Esophagus muscularis mucosa (tissue), 4 donors: ENCODE measurements around the gene PTPRE. TPM values are rescaled to one million over a fixed set of nuclear protein-coding genes. Genes with fewer than 3 reads are reported as not detected.

ENCODE experiments used
- DNase-seq: peaks from one replicate; pipeline ENCODE4 v3.0.0-alpha.2; 2017; ENCODE audit errors: extremely low spot score
- H3K27ac ChIP-seq, 4 donors: fragments of 200-600 bp; sonication (generic); replicated peaks in 1 of 4; 1 replicate in 3 of 4; 2 replicates in 1 of 4; pipeline ENCODE4 v1.5.1; 2016 to 2019; ENCODE audit warnings: mild to moderate bottlenecking in 1 of 4
- H3K27me3 ChIP-seq, 4 donors: fragments of 200-600 bp; sonication (generic); one replicate each; pipeline versions ENCODE4 v1.5.1 to v1.6.0; 2016 to 2019
- H3K36me3 ChIP-seq, 4 donors: fragments of 200-600 bp; sonication (generic); one replicate each; pipeline ENCODE4 v1.5.1; 2016 to 2019
- H3K4me1 ChIP-seq, 4 donors: fragments of 200-600 bp; sonication (generic); one replicate each; pipeline ENCODE4 v1.5.1; 2016 to 2019
- H3K4me3 ChIP-seq, 4 donors: fragments of 200-600 bp; sonication (generic); 1 replicate in 2 of 4; 2 replicates in 2 of 4; pipeline ENCODE4 v1.5.1; 2016 to 2019; ENCODE audit warnings: mild to moderate bottlenecking in 4 of 4, moderate library complexity in 1 of 4
- H3K9me3 ChIP-seq, 4 donors: fragments of 200-600 bp; sonication (generic); 1 replicate in 3 of 4; 2 replicates in 1 of 4; pipeline ENCODE4 v1.5.1; 2016 to 2019
- EP300 ChIP-seq: sonication (generic); formaldehyde crosslinking; IDR thresholded peaks from one replicate; pipeline ENCODE4 v1.6.1; 2017; ENCODE audit warnings: antibody characterized with exemption
- POLR2A ChIP-seq: fragments of 450-650 bp; IDR thresholded peaks from one replicate; pipeline ENCODE4 v1.6.1; 2017; ENCODE audit warnings: antibody characterized with exemption, moderate library complexity, mild to moderate bottlenecking, low read depth
- POLR2AphosphoS5 ChIP-seq, 2 donors: sonication (generic); formaldehyde crosslinking; IDR thresholded peaks; one replicate each; pipeline ENCODE4 v1.6.1; 2017; ENCODE audit warnings: antibody characterized with exemption in 2 of 2
- WGBS: methylation state at CpG from one replicate; pipeline ENCODE4 v1.1.5; 2018; 5-methylcytosine and 5-hydroxymethylcytosine counted together
- intact Hi-C: fragments of 100-400 bp; cut with DNase I; formaldehyde crosslinking; loops from one replicate; pipeline ENCODE4 v1.15.1; 2023
- total RNA-seq, 4 donors: library from RNA; depleted of rRNA; stranded (reverse); fragments of >200 nt; gene quantifications; one replicate each; pipeline versions ENCODE4 v1.1.0 to v1.2.1, GENCODE V29; 2016
- TF ChIP-seq, protein P1 (sequence below), 3 experiments: fragments of 200-600 bp in 2 of 3; fragments of 450-650 bp in 1 of 3; sonication (generic) in 2 of 3; IDR thresholded peaks; one replicate each; pipeline ENCODE4 v1.5.1; 2017 to 2019; ENCODE audit warnings: antibody characterized with exemption in 3 of 3, mild to moderate bottlenecking in 2 of 3, moderate library complexity in 1 of 3

PTPRE gene
- total RNA-seq, 4 donors from 2014 or later = 8.7 to 22.4 (median 13.3) TPM

DNA sequence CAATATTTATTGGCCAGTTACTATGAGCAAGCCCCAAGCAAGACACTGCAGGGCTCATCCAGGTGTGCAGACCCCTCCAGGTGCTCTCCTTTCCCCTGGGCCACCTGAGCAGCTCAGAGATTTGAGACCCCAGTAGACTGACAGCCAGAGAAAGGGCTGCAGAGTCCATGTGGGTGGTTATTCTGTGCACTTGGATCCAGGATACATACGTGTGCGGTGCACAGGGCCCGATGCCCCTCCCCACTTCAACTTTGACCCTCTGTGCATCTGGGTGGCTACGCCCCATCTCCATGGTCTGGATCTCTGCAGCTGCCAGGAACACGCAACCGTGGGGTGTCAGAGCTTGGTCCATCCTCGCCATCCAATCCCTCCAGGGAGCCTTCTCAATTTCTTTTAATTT, 146.5 kb downstream of the PTPRE start:
- WGBS = 96% methylated on average over 7 of the region's 7 CpGs

DNA sequence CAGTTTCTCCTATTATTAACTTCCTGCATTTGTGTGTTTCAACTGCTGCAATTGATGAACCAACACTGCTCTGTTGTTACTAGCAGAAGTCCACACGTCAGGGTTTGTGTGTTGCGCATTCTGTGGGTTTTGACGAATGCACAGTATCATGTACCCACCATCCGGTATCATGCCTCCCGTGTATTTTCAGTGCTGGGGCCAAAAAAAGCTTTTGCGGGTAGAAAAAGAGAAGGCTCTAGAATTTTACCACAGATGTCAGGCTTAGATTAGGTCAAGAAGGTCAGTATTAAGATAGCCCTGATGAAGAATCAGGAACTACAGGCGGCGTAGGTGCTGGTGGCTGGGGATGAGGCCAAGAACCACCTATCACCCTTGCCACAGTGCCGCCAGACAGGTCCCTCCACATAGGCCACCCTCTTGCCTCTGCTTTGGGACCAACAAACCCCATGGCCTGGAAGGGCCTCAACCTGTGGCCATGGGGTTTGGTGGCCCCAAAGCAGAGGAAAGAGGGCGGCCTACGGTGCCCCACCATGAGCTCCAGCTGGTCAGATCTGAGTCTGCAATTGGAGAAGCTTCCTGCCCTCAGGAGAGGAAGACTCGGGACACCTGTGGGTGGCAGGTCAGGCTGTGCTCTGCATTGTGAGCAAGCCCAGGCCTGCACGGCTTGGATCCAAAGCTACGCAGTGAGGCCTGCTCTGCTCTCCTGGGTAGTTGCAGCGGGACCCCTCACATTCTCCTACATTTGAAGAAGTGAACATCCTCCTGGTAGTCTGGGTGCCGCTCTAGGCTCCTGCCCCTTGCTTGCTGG, 147.5 kb downstream of the PTPRE start:
- intact Hi-C loops = no loop called here

More for the DNA sequence above, 146.5 kb downstream of the PTPRE start:
- Histone ChIP-seq H3K27ac (no peak overlapping the region), H3K4me3 (no peak overlapping the region), H3K27me3 (no peaks in the 10 kb centered on the region), H3K9me3 (no peaks in the 10 kb centered on the region), H3K36me3 (peaks cover 0 to 63% (median 17%) of the 10 kb centered on the region in 4 donors), H3K4me1 (peaks cover 4 to 11% (median 8%) of the 10 kb centered on the region in 4 donors)
- no peak for TF ChIP-seq EP300
- TF ChIP-seq POLR2AphosphoS5 (IDR thresholded peaks at IDR 0.05) = no peak
- no peak for DNase-seq
- intact Hi-C loops = no loop called here

DNA sequence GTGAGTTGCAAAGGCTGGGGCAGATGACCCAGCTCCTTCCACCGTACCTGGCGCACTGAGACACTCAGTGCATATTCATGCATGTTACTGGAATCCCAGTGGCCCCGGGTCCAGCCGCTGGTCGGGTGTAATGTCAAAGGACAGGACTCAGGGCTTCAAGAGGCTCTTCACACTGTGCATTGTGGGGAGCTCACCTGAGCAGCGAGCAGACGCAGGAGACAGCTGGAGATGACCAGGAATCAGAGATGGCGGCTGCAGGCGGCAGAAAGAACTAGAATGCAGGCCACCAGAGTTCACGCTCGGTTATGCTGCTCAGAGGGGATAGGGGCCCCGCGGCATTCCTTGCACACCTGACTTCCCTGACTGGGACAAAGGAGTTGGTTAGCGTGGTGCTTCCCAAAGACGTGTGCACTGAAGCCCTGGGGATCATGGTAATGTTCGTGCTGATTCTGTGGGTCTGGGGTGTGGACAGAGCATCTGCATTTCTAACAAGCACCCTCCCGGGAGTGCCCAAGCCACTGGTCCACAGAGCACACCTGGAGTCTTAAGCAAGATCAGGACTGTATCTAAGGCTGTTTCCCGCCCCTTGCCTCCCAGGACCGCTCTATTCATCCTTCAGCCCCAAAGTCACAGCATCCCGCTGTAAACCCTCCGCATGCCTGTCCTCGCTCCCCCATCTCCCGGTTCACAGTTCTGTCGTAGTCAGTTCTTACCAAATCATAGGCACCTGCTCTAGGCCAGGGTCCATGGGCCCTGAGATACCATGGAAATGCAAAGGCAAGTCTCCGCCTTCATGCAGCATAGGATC, 148.4 kb downstream of the PTPRE start:
- peaks cover 0 to 69% (median 19%) of the 10 kb centered on the region in 4 donors for H3K36me3 ChIP-seq

More for the DNA sequence above, 147.5 kb downstream of the PTPRE start:
- Histone ChIP-seq H3K36me3 (peaks cover 0 to 67% (median 17%) of the 10 kb centered on the region in 4 donors), H3K9me3 (no peaks in the 10 kb centered on the region), H3K27ac (no peak overlapping the region), H3K4me3 (no peak overlapping the region), H3K27me3 (no peaks in the 10 kb centered on the region), H3K4me1 (peaks cover 0 to 14% (median 2%) of the 10 kb centered on the region in 4 donors)
- DNase-seq = no peak
- TF ChIP-seq, protein P1, sequence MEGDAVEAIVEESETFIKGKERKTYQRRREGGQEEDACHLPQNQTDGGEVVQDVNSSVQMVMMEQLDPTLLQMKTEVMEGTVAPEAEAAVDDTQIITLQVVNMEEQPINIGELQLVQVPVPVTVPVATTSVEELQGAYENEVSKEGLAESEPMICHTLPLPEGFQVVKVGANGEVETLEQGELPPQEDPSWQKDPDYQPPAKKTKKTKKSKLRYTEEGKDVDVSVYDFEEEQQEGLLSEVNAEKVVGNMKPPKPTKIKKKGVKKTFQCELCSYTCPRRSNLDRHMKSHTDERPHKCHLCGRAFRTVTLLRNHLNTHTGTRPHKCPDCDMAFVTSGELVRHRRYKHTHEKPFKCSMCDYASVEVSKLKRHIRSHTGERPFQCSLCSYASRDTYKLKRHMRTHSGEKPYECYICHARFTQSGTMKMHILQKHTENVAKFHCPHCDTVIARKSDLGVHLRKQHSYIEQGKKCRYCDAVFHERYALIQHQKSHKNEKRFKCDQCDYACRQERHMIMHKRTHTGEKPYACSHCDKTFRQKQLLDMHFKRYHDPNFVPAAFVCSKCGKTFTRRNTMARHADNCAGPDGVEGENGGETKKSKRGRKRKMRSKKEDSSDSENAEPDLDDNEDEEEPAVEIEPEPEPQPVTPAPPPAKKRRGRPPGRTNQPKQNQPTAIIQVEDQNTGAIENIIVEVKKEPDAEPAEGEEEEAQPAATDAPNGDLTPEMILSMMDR (IDR thresholded peaks at IDR 0.05) = no peak
- no peak for TF ChIP-seq POLR2A
- TF ChIP-seq EP300 = no peak
- TF ChIP-seq POLR2AphosphoS5 (IDR thresholded peaks at IDR 0.05) = no peak
- 90% methylated on average over 15 of the region's 16 CpGs for WGBS

DNA sequence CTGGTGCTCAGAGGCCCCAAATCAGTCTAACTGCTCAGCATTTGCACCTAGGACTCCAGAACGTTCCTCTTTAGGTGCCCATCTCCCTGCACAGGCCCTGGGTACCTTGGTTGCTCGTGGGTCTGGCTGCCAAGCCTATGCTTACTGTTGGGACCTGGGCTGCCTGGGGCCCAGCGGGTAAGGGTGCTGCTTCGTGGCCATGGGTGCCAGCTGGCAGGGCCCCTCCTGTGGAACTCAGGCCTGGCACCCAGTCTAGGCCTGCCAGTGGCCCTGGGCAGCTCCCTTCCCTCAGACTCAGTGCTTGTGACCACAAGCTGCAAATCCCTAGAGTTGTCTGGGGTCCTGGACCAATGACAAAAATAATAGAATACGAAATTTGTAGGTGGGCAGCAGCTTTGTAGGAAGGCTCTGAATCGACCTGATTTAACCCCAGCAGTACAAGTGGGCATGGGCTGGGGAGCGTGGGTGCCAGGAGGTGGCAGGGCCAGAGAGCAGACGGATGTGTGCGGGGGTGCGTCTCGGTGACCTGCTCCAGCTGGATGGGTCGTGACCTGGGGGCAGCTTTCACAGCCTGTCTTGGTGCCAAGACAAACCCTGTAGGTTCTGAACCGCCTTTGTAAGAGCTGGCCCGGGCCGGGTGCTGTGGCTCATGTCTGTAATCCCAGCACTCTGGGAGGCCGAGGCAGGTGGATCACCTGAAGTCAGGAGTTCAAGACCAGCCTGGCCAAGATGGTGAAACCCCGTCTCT, 149.6 kb downstream of the PTPRE start:
- Histone ChIP-seq H3K36me3 (peaks cover 0 to 81% (median 21%) of the 10 kb centered on the region in 4 donors), H3K27me3 (no peaks in the 10 kb centered on the region), H3K4me1 (peaks cover 0 to 7% (median 3%) of the 10 kb centered on the region in 4 donors), H3K27ac (no peak overlapping the region), H3K4me3 (no peak overlapping the region), H3K9me3 (no peaks in the 10 kb centered on the region)
- 86% methylated on average over 9 of the region's 17 CpGs for WGBS
- DNase-seq = no peak
- TF ChIP-seq, protein P1 (IDR thresholded peaks at IDR 0.05) = no peak
- TF ChIP-seq EP300 = no peak
- intact Hi-C loops = no loop called here

More for the DNA sequence above, 148.4 kb downstream of the PTPRE start:
- no peak for TF ChIP-seq POLR2AphosphoS5 (IDR thresholded peaks at IDR 0.05)
- TF ChIP-seq POLR2A = no peak
- TF ChIP-seq, protein P1 (IDR thresholded peaks at IDR 0.05) = no peak
- TF ChIP-seq EP300 = no peak
- 96% methylated on average over 23 of the region's 25 CpGs for WGBS
- no peak for DNase-seq
- Histone ChIP-seq H3K9me3 (no peaks in the 10 kb centered on the region), H3K27me3 (no peaks in the 10 kb centered on the region), H3K4me1 (peaks cover 0 to 12% (median 2%) of the 10 kb centered on the region in 4 donors), H3K27ac (no peak overlapping the region), H3K4me3 (no peak overlapping the region)
- intact Hi-C loops = no loop called here
